HUES64 (cell line): ENCODE data around the gene ADH6. TPM values are rescaled to one million over a fixed set of nuclear protein-coding genes. Genes with fewer than 3 reads are reported as not detected.
A peak's percentile ranks its signal among the peaks of the same experiment; 100 is the strongest.
"Not testable (repeated sequence)": the region's sequence is repeated elsewhere in the genome, so short reads cannot be mapped to it uniquely, and the experiment has no call there.

Source experiments
- H3K27ac ChIP-seq: 2 replicates; pipeline ENCODE4 v1.7.0; 2013; ENCODE audit warnings: low read depth, low read length, inconsistent platforms
- H3K27me3 ChIP-seq: 2 replicates; pipeline ENCODE4 v1.6.1; 2013; ENCODE audit warnings: mild to moderate bottlenecking, low read length; ENCODE audit not compliant: insufficient read depth
- H3K36me3 ChIP-seq: 2 replicates; pipeline ENCODE4 v1.6.1; 2013; ENCODE audit warnings: mild to moderate bottlenecking, low read length; ENCODE audit not compliant: insufficient read depth
- H3K4me1 ChIP-seq: 2 replicates; pipeline ENCODE4 v1.6.1; 2013; ENCODE audit warnings: mild to moderate bottlenecking, low read length, moderate library complexity; ENCODE audit not compliant: insufficient read depth
- H3K4me3 ChIP-seq: 2 replicates; pipeline ENCODE4 v1.5.1; 2013; ENCODE audit warnings: mild to moderate bottlenecking, low read length, moderate library complexity
- H3K9ac ChIP-seq: 2 replicates; pipeline ENCODE4 v1.6.1; 2013; ENCODE audit warnings: mild to moderate bottlenecking, low read depth, low read length
- H3K9me3 ChIP-seq: 2 replicates; pipeline ENCODE4 v1.6.1; 2013; ENCODE audit warnings: low read depth, low read length; ENCODE audit not compliant: insufficient read depth
- WGBS: fragments of 150-250, 120-280 bp; methylation state at CpG from one replicate; pipeline ENCODE4 v1.1.7; 2013; ENCODE audit warnings: missing lambda C conversion rate; 5-methylcytosine and 5-hydroxymethylcytosine counted together
- polyA plus RNA-seq, 2 experiments: library from polyadenylated mRNA; stranded (reverse); fragments of 50-300 nt; gene quantifications; one replicate each; pipeline ENCODE4 v1.2.3, GENCODE V29; 2013

Gene ADH6
- polyA plus RNA-seq (2013, experiment 1 of 2): not detected
- polyA plus RNA-seq (2013, experiment 2 of 2): not detected

- WGBS: 92% methylated on average over 3 of the region's 3 CpGs
- Histone ChIP-seq H3K27me3 (no peaks in the 10 kb centered on the region), H3K27ac (no peak within 1 kb of the TSS), H3K9me3 (no peaks in the 10 kb centered on the region), H3K4me3 (no peak within 1 kb of the TSS), H3K9ac (no peak within 1 kb of the TSS), H3K4me1 (peaks cover 12% of the 10 kb centered on the region), H3K36me3 (no peaks in the 10 kb centered on the region)
Observed at GRCh38 chr4:99219072-99219471, at the start of gene ADH6. Gene ADH6, minus strand, starts transcription at chr4:99219246. Its CDS starts 94 bp downstream, at chr4:99219152.

GRCh38 chr4:99264927-99265326 is 45.9 kb upstream of the ADH6 start:
- Histone ChIP-seq H3K9me3 (no peaks in the 10 kb centered on the region), H3K27ac (no peak overlapping the region), H3K4me3 (no peak overlapping the region), H3K9ac (no peak overlapping the region), H3K4me1 (no peaks in the 10 kb centered on the region), H3K36me3 (no peaks in the 10 kb centered on the region), H3K27me3 (no peaks in the 10 kb centered on the region)

- H3K9ac ChIP-seq: no peak overlapping the region
- H3K27ac ChIP-seq: no peak overlapping the region
- no peaks in the 10 kb centered on the region for H3K36me3 ChIP-seq
- H3K4me3 ChIP-seq: no peak overlapping the region
- no peaks in the 10 kb centered on the region for H3K27me3 ChIP-seq
- H3K9me3 ChIP-seq: no peaks in the 10 kb centered on the region
- WGBS: 100% methylated on average over 4 of the region's 4 CpGs
- no peaks in the 10 kb centered on the region for H3K4me1 ChIP-seq
Observed at GRCh38 chr4:99252746-99253145, 33.7 kb upstream of the ADH6 start.

GRCh38 chr4:99248714-99249113 is 29.7 kb upstream of the ADH6 start:
- Histone ChIP-seq H3K4me3 (no peak overlapping the region), H3K9ac (no peak overlapping the region), H3K4me1 (no peaks in the 10 kb centered on the region), H3K9me3 (no peaks in the 10 kb centered on the region), H3K27ac (no peak overlapping the region), H3K27me3 (no peaks in the 10 kb centered on the region), H3K36me3 (no peaks in the 10 kb centered on the region)
- WGBS: 100% methylated on average over 1 of the region's 1 CpG

GRCh38 chr4:99235955-99236354 is 16.9 kb upstream of the ADH6 start:
- H3K27me3 ChIP-seq: no peaks in the 10 kb centered on the region
- 0 out of 2 replicates have a peak, but pooled peaks cover 2% of the 10 kb centered on the region for H3K9me3 ChIP-seq
- WGBS: 100% methylated on average over 1 of the region's 1 CpG
- H3K4me1 ChIP-seq: no peaks in the 10 kb centered on the region
- no peaks in the 10 kb centered on the region for H3K36me3 ChIP-seq
- H3K27ac ChIP-seq: no peak overlapping the region
- no peak overlapping the region for H3K9ac ChIP-seq
- no peak overlapping the region for H3K4me3 ChIP-seq

GRCh38 chr4:99234331-99235010 is 15.4 kb upstream of the ADH6 start:
- Histone ChIP-seq H3K9me3 (0 out of 2 replicates have a peak, but pooled peaks cover 2% of the 10 kb centered on the region), H3K27me3 (no peaks in the 10 kb centered on the region), H3K4me1 (no peaks in the 10 kb centered on the region), H3K27ac (no peak overlapping the region), H3K9ac (no peak overlapping the region), H3K4me3 (no peak overlapping the region), H3K36me3 (no peaks in the 10 kb centered on the region)
- 91% methylated on average over 1 of the region's 2 CpGs for WGBS

- not testable (repeated sequence) for H3K9ac ChIP-seq, H3K27me3 ChIP-seq, H3K4me1 ChIP-seq, H3K27ac ChIP-seq, H3K36me3 ChIP-seq, H3K4me3 ChIP-seq, H3K9me3 ChIP-seq
- WGBS: 95% methylated on average over 2 of the region's 2 CpGs
Observed at GRCh38 chr4:99233397-99233796, 14.4 kb upstream of the ADH6 start.

GRCh38 chr4:99228706-99229105 is 9.7 kb upstream of the ADH6 start:
- not testable (repeated sequence) for H3K4me1 ChIP-seq, H3K9ac ChIP-seq, H3K9me3 ChIP-seq, H3K27me3 ChIP-seq, H3K27ac ChIP-seq, H3K36me3 ChIP-seq, H3K4me3 ChIP-seq
- WGBS: 93% methylated on average over 1 of the region's 1 CpG

GRCh38 chr4:99227646-99228045 is 8.6 kb upstream of the ADH6 start:
- not testable (repeated sequence) for H3K27ac ChIP-seq, H3K27me3 ChIP-seq, H3K36me3 ChIP-seq, H3K4me1 ChIP-seq, H3K9ac ChIP-seq, H3K4me3 ChIP-seq, H3K9me3 ChIP-seq
- 99% methylated on average over 4 of the region's 4 CpGs for WGBS

GRCh38 chr4:99221980-99222379 is 2.9 kb upstream of the ADH6 start:
- Histone ChIP-seq H3K27me3 (no peaks in the 10 kb centered on the region), H3K4me1 (peaks cover 12% of the 10 kb centered on the region), H3K9me3 (no peaks in the 10 kb centered on the region), H3K27ac (peak overlapping the region; percentile 22; the same call in 1 of the 2 replicates), H3K36me3 (no peaks in the 10 kb centered on the region), H3K9ac (no peak overlapping the region), H3K4me3 (no peak overlapping the region)
- 80% methylated on average over 1 of the region's 1 CpG for whole genome bisulfite sequencing

- no peaks in the 10 kb centered on the region for H3K27me3 ChIP-seq
- no peak overlapping the region for H3K27ac ChIP-seq
- 44% methylated on average over 1 of the region's 1 CpG for WGBS
- no peaks in the 10 kb centered on the region for H3K9me3 ChIP-seq
- no peak overlapping the region for H3K4me3 ChIP-seq
- peaks cover 12% of the 10 kb centered on the region for H3K4me1 ChIP-seq
- no peak overlapping the region for H3K9ac ChIP-seq
- no peaks in the 10 kb centered on the region for H3K36me3 ChIP-seq
Observed at GRCh38 chr4:99219479-99219878, 433 bp upstream of the ADH6 start.

- H3K4me3 ChIP-seq: no peak overlapping the region
- 94% methylated on average over 3 of the region's 3 CpGs for WGBS
Observed at GRCh38 chr4:99215521-99215920, 3.5 kb downstream of the ADH6 start.

More at GRCh38 chr4:99215521-99215920, 3.5 kb downstream of the ADH6 start:
- Histone ChIP-seq H3K27me3 (no peaks in the 10 kb centered on the region), H3K9ac (no peak overlapping the region), H3K9me3 (no peaks in the 10 kb centered on the region), H3K27ac (no peak overlapping the region), H3K36me3 (no peaks in the 10 kb centered on the region), H3K4me1 (no peaks in the 10 kb centered on the region)
